Prostate gland (tissue), 2 donors: Measurements from ENCODE around the gene OR51Q1.

Experiments used
- CTCF ChIP-seq, 4 experiments: fragments of 200-600 bp in 2 of 4; fragments of 450-650 bp in 2 of 4; sonication (generic) in 2 of 4; IDR thresholded peaks; 1 replicate in 3 of 4; 2 replicates in 1 of 4; pipeline ENCODE4 v1.5.1; 2016 to 2019; ENCODE audit warnings: antibody characterized with exemption in 4 of 4, mild to moderate bottlenecking in 2 of 4, moderate library complexity in 2 of 4
- POLR2A ChIP-seq: fragments of 450-650 bp; IDR thresholded peaks from one replicate; pipeline ENCODE4 v1.6.1; 2016; ENCODE audit warnings: antibody characterized with exemption, mild to moderate bottlenecking
- POLR2AphosphoS5 ChIP-seq: sonication (generic); formaldehyde crosslinking; IDR thresholded peaks from one replicate; pipeline ENCODE4 v1.6.1; 2017; ENCODE audit warnings: antibody characterized with exemption

DNA sequence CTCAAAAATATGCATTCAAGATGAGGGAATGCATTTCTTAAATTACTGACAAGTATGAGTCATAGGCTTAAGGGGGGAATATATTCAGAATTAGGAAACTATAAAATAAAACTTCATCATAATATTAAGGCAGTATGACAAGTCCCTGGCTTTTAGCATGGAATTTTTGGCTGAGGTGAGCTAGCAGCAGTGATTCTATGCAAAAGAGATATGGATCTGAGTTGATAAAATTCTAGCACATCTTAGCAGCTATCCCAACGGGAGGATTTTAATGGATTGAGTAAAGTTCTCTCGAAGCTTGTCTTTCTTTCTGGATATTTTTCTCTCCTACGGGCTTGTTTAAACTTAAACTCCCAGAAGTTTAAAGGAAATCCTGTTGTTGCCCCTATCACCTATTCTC lies 1.2 kb downstream of the OR51Q1 start:
- TF ChIP-seq POLR2A (no peak), CTCF (IDR thresholded peaks at IDR 0.05) (no peak), POLR2AphosphoS5 (no peak)
